ENCODE measurements around the gene PTPRK. TPM values are rescaled to one million over a fixed set of nuclear protein-coding genes. Genes with fewer than 3 reads are reported as not detected.

PTPRK gene
- total and polyA plus RNA-seq, 12 donors = 3.2 to 22.4 (median 15.0) TPM

DNA sequence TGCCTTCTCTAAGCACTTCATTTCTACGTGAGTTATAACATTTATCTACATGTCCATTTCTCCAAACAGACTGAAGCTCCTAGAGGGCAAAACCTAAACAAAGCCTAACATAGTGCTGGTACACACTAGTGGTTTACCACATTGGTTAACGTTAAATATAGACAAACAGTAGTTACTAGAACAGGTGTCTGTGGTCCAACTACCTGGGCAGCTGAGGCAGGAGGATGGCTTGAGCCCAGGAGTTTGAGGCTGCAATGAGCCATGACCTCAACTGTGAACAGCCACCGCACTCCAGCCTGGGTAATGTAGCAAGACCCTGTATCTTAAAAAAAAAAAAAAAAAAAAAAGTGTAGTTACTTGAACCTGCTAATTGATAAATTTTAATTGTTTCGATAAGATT, 26.5 kb downstream of the PTPRK start:
- TF ChIP-seq, protein P1, sequence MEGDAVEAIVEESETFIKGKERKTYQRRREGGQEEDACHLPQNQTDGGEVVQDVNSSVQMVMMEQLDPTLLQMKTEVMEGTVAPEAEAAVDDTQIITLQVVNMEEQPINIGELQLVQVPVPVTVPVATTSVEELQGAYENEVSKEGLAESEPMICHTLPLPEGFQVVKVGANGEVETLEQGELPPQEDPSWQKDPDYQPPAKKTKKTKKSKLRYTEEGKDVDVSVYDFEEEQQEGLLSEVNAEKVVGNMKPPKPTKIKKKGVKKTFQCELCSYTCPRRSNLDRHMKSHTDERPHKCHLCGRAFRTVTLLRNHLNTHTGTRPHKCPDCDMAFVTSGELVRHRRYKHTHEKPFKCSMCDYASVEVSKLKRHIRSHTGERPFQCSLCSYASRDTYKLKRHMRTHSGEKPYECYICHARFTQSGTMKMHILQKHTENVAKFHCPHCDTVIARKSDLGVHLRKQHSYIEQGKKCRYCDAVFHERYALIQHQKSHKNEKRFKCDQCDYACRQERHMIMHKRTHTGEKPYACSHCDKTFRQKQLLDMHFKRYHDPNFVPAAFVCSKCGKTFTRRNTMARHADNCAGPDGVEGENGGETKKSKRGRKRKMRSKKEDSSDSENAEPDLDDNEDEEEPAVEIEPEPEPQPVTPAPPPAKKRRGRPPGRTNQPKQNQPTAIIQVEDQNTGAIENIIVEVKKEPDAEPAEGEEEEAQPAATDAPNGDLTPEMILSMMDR (IDR thresholded peaks at IDR 0.05) = no peak
- no peak for TF ChIP-seq POLR2A (IDR thresholded peaks at IDR 0.05)
- Histone ChIP-seq H3K9me3 (replicated peaks in 1 of 3) (no peaks in the 10 kb centered on the region), H3K27ac (no peak overlapping the region), H3K4me3 (no peak overlapping the region), H3K36me3 (replicated peaks in 1 of 2) (no peaks in the 10 kb centered on the region), H3K27me3 (no peaks in the 10 kb centered on the region), H3K4me1 (replicated peaks in 1 of 2) (no peaks in the 10 kb centered on the region)
- WGBS, 4 donors = 92 to 93% (median 92%) methylated on average over 4 of the region's 4 CpGs
- intact Hi-C loops (cut with DNase I) = no loop called here
- no peak for DNase-seq

DNA sequence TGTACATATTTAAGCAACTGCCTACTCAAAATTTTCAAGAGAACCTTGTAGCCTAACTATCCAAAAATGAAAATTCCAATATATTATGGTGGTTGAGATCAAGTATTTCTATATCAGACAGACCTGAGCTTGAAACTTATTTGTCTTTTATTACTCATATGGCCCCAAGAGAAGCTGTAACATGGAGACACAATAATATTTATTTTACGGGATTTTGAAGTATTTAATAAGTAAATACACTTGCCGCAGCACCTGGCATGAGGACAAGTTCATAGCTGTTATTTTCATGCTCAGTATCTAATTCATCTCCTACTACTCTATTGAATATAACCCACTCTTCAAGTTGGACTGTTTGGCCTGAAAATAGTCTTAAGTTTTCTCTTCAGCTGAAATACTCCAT, 28.0 kb downstream of the PTPRK start:
- DNase-seq = no peak
- Histone ChIP-seq H3K4me3 (no peak overlapping the region), H3K27me3 (no peaks in the 10 kb centered on the region), H3K27ac (no peak overlapping the region), H3K4me1 (replicated peaks in 1 of 2) (no peaks in the 10 kb centered on the region), H3K36me3 (replicated peaks in 1 of 2) (no peaks in the 10 kb centered on the region), H3K9me3 (replicated peaks in 1 of 3) (no peaks in the 10 kb centered on the region)
- WGBS, 4 donors = 89 to 96% (median 92%) methylated on average over 2 of the region's 2 CpGs
- no peak for TF ChIP-seq POLR2A (IDR thresholded peaks at IDR 0.05)
- TF ChIP-seq, protein P1 (IDR thresholded peaks at IDR 0.05) = no peak
- intact Hi-C loops (cut with DNase I) = no loop called here

DNA sequence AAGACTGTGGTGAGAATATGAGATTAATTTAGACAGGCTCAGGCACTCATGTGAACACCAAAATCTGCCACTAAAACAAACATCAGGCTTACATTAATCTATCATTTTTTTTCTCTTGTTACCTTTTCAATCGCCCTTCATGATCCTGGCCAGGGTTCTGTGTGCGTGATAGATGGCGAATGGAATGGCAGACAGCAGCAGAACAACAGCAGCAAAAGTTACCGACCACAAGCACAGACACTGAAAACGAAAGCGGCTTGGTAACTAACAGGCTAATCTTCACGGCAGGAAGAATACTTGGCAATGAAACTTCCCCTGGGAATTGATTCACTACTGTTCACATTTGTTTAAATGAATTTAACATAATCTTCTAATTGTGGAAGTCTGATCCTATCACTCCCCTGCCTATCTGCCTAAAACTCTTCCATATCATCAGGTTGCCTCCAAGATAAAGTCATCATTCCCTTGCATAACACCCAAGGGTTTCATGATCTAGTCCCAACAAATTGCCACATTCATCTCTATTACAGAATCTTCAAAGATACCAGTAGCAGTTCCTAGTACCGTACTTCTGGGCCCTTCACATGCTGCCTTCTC, 28.7 kb downstream of the PTPRK start:
- 45 to 54% (median 50%) methylated on average over 8 of the region's 8 CpGs for WGBS, 4 donors
- intact Hi-C loops (cut with DNase I) = no loop called here
- no peak for DNase-seq
- Histone ChIP-seq H3K4me3 (peak overlapping the region in 1 of 4 donors; percentile 42), H3K9me3 (replicated peaks in 1 of 3) (no peaks in the 10 kb centered on the region), H3K27me3 (no peaks in the 10 kb centered on the region), H3K27ac (peak overlapping the region in 2 of 5 donors; percentile 29 to 75), H3K4me1 (replicated peaks in 1 of 2) (no peaks in the 10 kb centered on the region), H3K36me3 (replicated peaks in 1 of 2) (no peaks in the 10 kb centered on the region)
- TF ChIP-seq, protein P1 (IDR thresholded peaks at IDR 0.05) = no peak
- no peak for TF ChIP-seq POLR2A (IDR thresholded peaks at IDR 0.05)

DNA sequence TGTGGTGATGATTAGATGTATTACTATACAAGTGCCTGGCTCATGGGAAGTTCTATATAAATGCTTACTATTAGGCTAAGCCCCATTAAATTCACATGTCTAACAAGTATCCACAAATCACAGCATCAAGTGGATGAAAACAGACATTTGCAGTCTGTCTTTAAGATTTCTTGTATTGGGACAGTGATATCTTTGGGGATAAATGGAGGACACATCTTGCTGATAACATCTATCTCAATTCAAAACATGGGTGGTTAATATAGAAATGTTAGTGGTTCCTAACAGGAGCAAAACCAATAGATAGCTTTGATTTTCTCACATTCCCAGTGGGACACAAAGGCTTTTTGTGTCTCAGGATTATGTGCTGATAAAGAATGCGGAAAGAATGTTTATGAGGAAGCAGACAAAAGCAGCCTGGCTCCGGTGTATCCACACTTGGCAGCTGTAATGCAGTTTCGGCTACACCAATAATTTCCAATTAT, 29.3 kb downstream of the PTPRK start:
- WGBS, 4 donors = 53 to 76% (median 68%) methylated on average over 3 of the region's 3 CpGs
- H3K36me3 ChIP-seq (replicated peaks in 1 of 2) = no peaks in the 10 kb centered on the region
- H3K9me3 ChIP-seq (replicated peaks in 1 of 3) = no peaks in the 10 kb centered on the region
- H3K4me1 ChIP-seq (replicated peaks in 1 of 2) = no peaks in the 10 kb centered on the region
- DNase-seq = no peak
- intact Hi-C loops (cut with DNase I) = no loop called here
- peak overlapping the region in 2 of 5 donors; percentile 29 to 75 for H3K27ac ChIP-seq
- TF ChIP-seq POLR2A (IDR thresholded peaks at IDR 0.05) = no peak
- TF ChIP-seq, protein P1 (IDR thresholded peaks at IDR 0.05) = no peak
- H3K4me3 ChIP-seq = peak overlapping the region in 1 of 4 donors; percentile 42
- H3K27me3 ChIP-seq = no peaks in the 10 kb centered on the region
